H1 (cell line): ENCODE data around the gene FAM98C. TPM values are rescaled to one million over a fixed set of nuclear protein-coding genes. Genes with fewer than 3 reads are reported as not detected.

Experiments used
- EGR1 ChIP-seq: IDR thresholded peaks from 2 replicates; pipeline ENCODE4 v1.6.1; 2011; ENCODE audit warnings: low read depth, low read length, borderline replicate concordance
- JUN ChIP-seq: IDR thresholded peaks from 2 replicates; pipeline ENCODE4 v1.6.1; 2011; ENCODE audit warnings: low read depth, mild to moderate bottlenecking, improper control_type of control experiment, low read length
- polyA plus RNA-seq, 7 experiments: library from polyadenylated mRNA; depleted of rRNA in 3 of 7; stranded (reverse) in 5 of 7; unstranded in 2 of 7; fragments of >200 nt in 5 of 7; fragments of 200-250 nt in 2 of 7; gene quantifications; 1 replicate in 5 of 7; 2 replicates in 1 of 7; 4 replicates in 1 of 7; pipeline versions ENCODE4 v1.2.1 to v1.2.3, GENCODE V29; 2011 to 2013; ENCODE audit warnings: missing spikeins in 2 of 7, mixed read lengths in 2 of 7
- total RNA-seq: library from RNA; stranded (reverse); fragmentation: NEBNext Ultra II Directional; extraction: Animal tissue kit (Norgen Biotek cat#: 25700); gene quantifications from 2 replicates; pipeline ENCODE4 v1.2.1, GENCODE V29; 2021

Gene FAM98C
- total and polyA plus RNA-seq, 2 of the 8 experiments (the other 6 are each of a cell fraction or from before 2014, with no cell fraction given): 6.1 to 9.4 TPM

- peak; percentile 85; the same call in 1 of the 2 replicates for TF ChIP-seq EGR1
- TF ChIP-seq JUN: no peak
- TF ChIP-seq, all 59 proteins: peak for 10
Measured at GRCh38 chr19:38394488-38394887, 8.4 kb upstream of the FAM98C start (continued).
